ENCODE measurements around the gene PIH1D1. TPM values are rescaled to one million over a fixed set of nuclear protein-coding genes. Genes with fewer than 3 reads are reported as not detected.

The PIH1D1 gene
- total RNA-seq, 4 donors from 2014 or later, result 52.7 to 87.4 (median 75.7) TPM

DNA sequence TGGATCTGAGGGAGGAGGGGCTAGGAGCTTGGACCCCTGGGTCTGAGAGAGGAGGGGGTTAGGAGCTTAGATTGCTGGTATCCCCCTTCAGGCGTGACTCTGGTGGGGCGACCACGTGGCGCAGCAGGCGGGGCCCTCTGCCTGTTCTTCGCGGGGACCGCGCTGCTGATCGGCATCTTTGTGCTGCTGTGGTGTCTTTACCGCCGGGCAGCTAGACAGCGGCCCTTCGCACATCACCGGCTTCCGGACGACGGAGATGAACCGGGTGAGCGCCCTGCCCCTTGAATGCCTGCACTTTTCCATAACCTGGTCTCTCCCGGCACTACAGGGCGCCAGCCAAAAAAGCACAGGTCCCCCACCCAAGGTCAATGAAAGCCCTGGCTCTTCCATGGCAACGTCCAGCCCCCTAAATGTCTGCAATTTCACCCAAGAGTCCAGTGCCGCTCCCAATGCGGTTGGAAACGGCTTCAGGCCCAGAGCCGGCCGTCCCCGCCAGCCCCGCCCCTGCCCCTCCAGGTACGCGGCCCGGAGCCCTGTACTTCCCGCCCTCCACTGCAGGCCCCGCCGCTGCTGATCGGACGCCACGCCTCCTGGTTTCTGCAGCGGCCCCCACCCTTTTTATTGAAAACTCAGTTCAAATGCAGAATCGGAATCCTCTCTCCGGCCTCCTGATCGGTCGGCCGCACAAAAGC is 23.6 kb downstream of the PIH1D1 start:
- ATAC-seq (ENCODE audit: low FRiP score) (no peak), DNase-seq (ENCODE audit: low spot score) (no peak)
- TF ChIP-seq CTCF (IDR thresholded peaks at IDR 0.05), result no peak

DNA sequence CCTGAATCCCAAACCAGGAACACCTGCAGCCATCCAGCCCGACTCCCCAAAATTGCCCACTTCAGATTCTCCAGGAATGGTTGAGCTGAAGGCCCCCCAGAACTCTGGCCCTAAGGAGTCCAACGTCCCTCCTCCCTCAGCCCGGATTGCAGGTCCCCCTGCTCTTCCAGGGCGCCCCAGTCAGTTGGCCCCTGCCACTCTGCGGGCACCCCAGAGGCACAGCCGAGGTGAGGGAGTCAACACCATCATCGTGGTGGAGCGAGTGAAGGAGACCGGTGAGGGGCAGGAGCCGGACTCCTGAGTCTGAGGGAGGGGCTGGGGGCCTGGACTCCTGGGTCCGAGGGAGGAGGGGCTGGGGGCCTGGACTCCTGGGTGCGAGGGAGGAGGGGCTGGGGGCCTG is 24.3 kb downstream of the PIH1D1 start:
- ATAC-seq (ENCODE audit: low FRiP score) (no peak), DNase-seq (ENCODE audit: low spot score) (no peak)
- no peak for TF ChIP-seq CTCF (IDR thresholded peaks at IDR 0.05)

DNA sequence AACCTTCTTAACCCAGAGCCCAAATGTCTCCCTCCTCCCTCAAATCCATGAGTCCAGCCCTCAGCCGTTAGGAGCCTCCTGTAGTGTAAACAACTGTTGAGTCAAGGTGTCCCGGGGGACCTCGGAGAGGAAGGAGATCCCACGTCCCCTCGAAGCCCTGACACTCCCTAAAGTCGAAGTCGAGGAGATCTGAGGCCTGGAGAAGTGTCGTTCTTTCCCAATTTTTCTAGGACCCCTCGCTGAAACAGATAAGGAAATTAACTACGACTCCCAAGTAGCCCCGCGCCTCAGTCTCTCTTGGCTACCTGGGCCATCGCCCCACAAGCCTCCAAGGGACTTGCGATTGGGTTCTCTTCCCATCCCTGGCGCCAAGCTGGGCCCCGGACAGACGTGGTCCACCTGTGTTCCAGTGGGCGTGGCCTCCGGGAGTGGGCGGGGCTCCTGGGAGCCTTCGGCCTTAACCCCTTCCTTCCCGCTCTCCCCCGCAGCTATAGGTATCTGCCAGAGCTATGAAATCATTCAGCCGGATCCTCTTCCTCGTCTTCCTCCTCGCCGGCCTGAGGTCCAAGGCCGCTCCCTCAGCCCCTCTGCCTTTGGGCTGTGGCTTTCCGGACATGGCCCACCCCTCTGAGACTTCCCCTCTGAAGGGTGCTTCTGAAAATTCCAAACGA is 25.6 kb downstream of the PIH1D1 start:
- DNase-seq (ENCODE audit: low spot score) (no peak), ATAC-seq (ENCODE audit: low FRiP score) (no peak)
- TF ChIP-seq CTCF (IDR thresholded peaks at IDR 0.05), result no peak

- no peak for DNase-seq (ENCODE audit: low spot score)
- TF ChIP-seq CTCF (IDR thresholded peaks at IDR 0.05), result no peak
- no peak for ATAC-seq (ENCODE audit: low FRiP score)
Observed at GRCh38 chr19:49425178-49425577, 26.4 kb downstream of the PIH1D1 start, which contains the start of gene GFY. TSS of gene GFY (plus strand) at chr19:49425388. CDS start at chr19:49426431, 1,043 bp downstream.

- ATAC-seq (ENCODE audit: low FRiP score) (no peak), DNase-seq (ENCODE audit: low spot score) (no peak)
- TF ChIP-seq CTCF (IDR thresholded peaks at IDR 0.05), result no peak
Observed at GRCh38 chr19:49423985-49424303, 27.7 kb downstream of the PIH1D1 start.

GRCh38 chr19:49423071-49423984 is 28.3 kb downstream of the PIH1D1 start, which contains the start of gene PTH2:
TSS of gene PTH2 (minus strand) at chr19:49423441. CDS start at chr19:49423339, 102 bp downstream.
- ATAC-seq (ENCODE audit: low FRiP score) (no peak), DNase-seq (ENCODE audit: low spot score) (no peak)
- TF ChIP-seq CTCF (IDR thresholded peaks at IDR 0.05), result no peak
